Kidney epithelial cell (primary cell): ENCODE measurements around the gene MT1H. TPM values are rescaled to one million over a fixed set of nuclear protein-coding genes. Genes with fewer than 3 reads are reported as not detected.

Experiments
- DNase-seq: peaks from one replicate; pipeline ENCODE4 v3.0.0-alpha.2; 2010; ENCODE audit warnings: low read depth
- H3K27me3 ChIP-seq: 2 replicates; pipeline ENCODE4 v1.6.0; 2011; ENCODE audit warnings: low read length; ENCODE audit not compliant: control insufficient read depth, insufficient read depth
- H3K36me3 ChIP-seq: 2 replicates; pipeline ENCODE4 v1.5.1; 2011; ENCODE audit warnings: low read length; ENCODE audit not compliant: control insufficient read depth, insufficient read depth
- H3K4me3 ChIP-seq: 2 replicates; pipeline ENCODE4 v1.5.1; 2011; ENCODE audit warnings: low read depth, mild to moderate bottlenecking, control low read depth, low read length
- CTCF ChIP-seq: IDR thresholded peaks from 2 replicates; pipeline ENCODE4 v1.5.1; 2011; ENCODE audit warnings: mild to moderate bottlenecking, moderate library complexity, low read length, control low read depth, inconsistent platforms; ENCODE audit not compliant: insufficient read depth, poor library complexity, severe bottlenecking
- total RNA-seq: library from RNA; depleted of rRNA; stranded (reverse); fragments of >200 nt; gene quantifications from 2 replicates; pipeline ENCODE4 v1.2.3, GENCODE V29; 2015

The MT1H gene
- total RNA-seq, 1 donor from 2014 or later = not detected

GRCh38 chr16:56681939-56682702 lies 12.5 kb downstream of the MT1H start, which contains the start of gene MT1X:
Gene MT1X, plus strand, starts transcription at chr16:56682470. Its CDS starts 71 bp downstream, at chr16:56682541.
- no peaks in the 10 kb centered on the region for H3K36me3 ChIP-seq
- peak within 1 kb of the TSS; percentile 42 for H3K4me3 ChIP-seq
- DNase-seq = no peak
- no peak for TF ChIP-seq CTCF
- H3K27me3 ChIP-seq = peaks cover under 1% of the 10 kb centered on the region

- Histone ChIP-seq H3K36me3 (no peaks in the 10 kb centered on the region), H3K4me3 (peak overlapping the region; percentile 42), H3K27me3 (no peaks in the 10 kb centered on the region)
- no peak for DNase-seq
- no peak for TF ChIP-seq CTCF
Observed at GRCh38 chr16:56682703-56683397, 13.2 kb downstream of the MT1H start.

GRCh38 chr16:56683424-56684172 lies 14.0 kb downstream of the MT1H start:
- no peaks in the 10 kb centered on the region for H3K27me3 ChIP-seq
- no peak overlapping the region for H3K4me3 ChIP-seq
- no peak for TF ChIP-seq CTCF
- DNase-seq = no peak
- no peaks in the 10 kb centered on the region for H3K36me3 ChIP-seq

GRCh38 chr16:56684256-56684925 lies 14.8 kb downstream of the MT1H start:
- Histone ChIP-seq H3K36me3 (no peaks in the 10 kb centered on the region), H3K4me3 (no peak overlapping the region), H3K27me3 (no peaks in the 10 kb centered on the region)
- no peak for TF ChIP-seq CTCF
- no peak for DNase-seq

GRCh38 chr16:56684926-56685590 lies 15.4 kb downstream of the MT1H start:
- no peak for TF ChIP-seq CTCF
- no peaks in the 10 kb centered on the region for H3K36me3 ChIP-seq

More at GRCh38 chr16:56684926-56685590, 15.4 kb downstream of the MT1H start:
- no peak overlapping the region for H3K4me3 ChIP-seq
- DNase-seq = no peak
- H3K27me3 ChIP-seq = no peaks in the 10 kb centered on the region
